GM10248 (cell line): ENCODE measurements around the gene INHBC.
A peak's percentile ranks its signal among the peaks of the same experiment; 100 is the strongest.

Experiments
- CTCF ChIA-PET: fragments of 300-600 bp; sonication (Branson Sonifier 250); formaldehyde crosslinking; extraction: SDS; loops from one replicate; lab custom pipeline; 2021; ENCODE audit warnings: antibody characterized with exemption; lab: Yijun Ruan, JAX
- POLR2A ChIA-PET: fragments of 350-650 bp; sonication (Branson Sonifier 250); formaldehyde crosslinking; extraction: SDS; loops from one replicate; lab custom pipeline; 2020; ENCODE audit warnings: antibody characterized with exemption; lab: Yijun Ruan, JAX
- DNase-seq: peaks from one replicate; pipeline ENCODE4 v3.0.0; 2012; ENCODE audit errors: extremely low spot score
- CTCF ChIP-seq: IDR thresholded peaks from 2 replicates; pipeline ENCODE4 v1.5.1; 2012; ENCODE audit warnings: mild to moderate bottlenecking, low read depth; ENCODE audit errors: extremely low read depth, missing control alignments, control extremely low read depth

The INHBC gene

GRCh38 chr12:57477710-57478681, 43.4 kb downstream of the INHBC start:
- CTCF ChIA-PET: interaction anchor here (1.0 to 11.0 kb wide), 4 partner anchors 16 to 239 kb away, joined by 3 to 171 read pairs (median 38); partner anchors contain the start of genes GLI1 and INHBE
- no peak for TF ChIP-seq CTCF
- POLR2A ChIA-PET: interaction anchor here (1.4 to 2.1 kb wide), 2 partner anchors 19 to 42 kb away, joined by 5 to 6 read pairs; partner anchors contain the start of genes DDIT3 and GLI1
- peak; percentile 67 for DNase-seq

- POLR2A ChIA-PET: interaction anchor here (2.1 kb wide), 1 partner anchor 20 kb away, joined by 5 read pairs; the partner anchor contains the start of gene GLI1
- no peak for DNase-seq
- CTCF ChIA-PET: interaction anchor here (1.7 to 11.0 kb wide), 4 partner anchors 17 to 172 kb away, joined by 4 to 171 read pairs (median 39); partner anchors contain the start of genes B4GALNT1, GLI1 and INHBE
- TF ChIP-seq CTCF: peak; percentile 7
Observed at GRCh38 chr12:57479043-57479375, 44.4 kb downstream of the INHBC start.

- DNase-seq: peak; percentile 69
- POLR2A ChIA-PET: interaction anchor here (0.5 to 2.1 kb wide), 5 partner anchors 15 to 1146 kb away, joined by 3 to 5 read pairs (median 5); partner anchors contain the start of genes DDIT3, GLI1 and PAN2
- CTCF ChIA-PET: interaction anchor here (1.7 to 11.0 kb wide), 4 partner anchors 17 to 172 kb away, joined by 4 to 171 read pairs (median 39); partner anchors contain the start of genes B4GALNT1, GLI1 and INHBE
- no peak for TF ChIP-seq CTCF
Observed at GRCh38 chr12:57479376-57480115, 45.0 kb downstream of the INHBC start, which contains the start of gene ARHGAP9. ARHGAP9 (minus strand) TSS chr12:57479866; CDS start chr12:57479406, 460 bp downstream.

- no peak for DNase-seq
- ChIA-PET POLR2A (no interaction called here), CTCF (interaction anchor here (10.6 to 11.0 kb wide), 2 partner anchors 19 to 28 kb away, joined by 72 to 171 read pairs; partner anchors contain the start of genes GLI1 and INHBE)
- no peak for TF ChIP-seq CTCF
Observed at GRCh38 chr12:57481671-57482070, 47.1 kb downstream of the INHBC start.

- POLR2A ChIA-PET: interaction anchor here (0.6 kb wide), 1 partner anchor 10 kb away, joined by 3 read pairs; no protein-coding TSS in a partner anchor
Observed at GRCh38 chr12:57483466-57483865, 48.9 kb downstream of the INHBC start.

More at GRCh38 chr12:57483466-57483865, 48.9 kb downstream of the INHBC start:
- no peak for DNase-seq
- no peak for TF ChIP-seq CTCF
- CTCF ChIA-PET: interaction anchor here (10.6 to 11.0 kb wide), 2 partner anchors 21 to 29 kb away, joined by 72 to 171 read pairs; partner anchors contain the start of genes GLI1 and INHBE
